GM12801 (cell line): ENCODE data around the gene POR.

ENCODE experiments used
- TF ChIP-seq, protein P1 (sequence below): IDR thresholded peaks from one replicate; pipeline ENCODE4 v1.5.1; 2011; ENCODE audit warnings: control low read depth; ENCODE audit not compliant: insufficient read length; ENCODE audit errors: extremely low read depth

Gene POR

DNA sequence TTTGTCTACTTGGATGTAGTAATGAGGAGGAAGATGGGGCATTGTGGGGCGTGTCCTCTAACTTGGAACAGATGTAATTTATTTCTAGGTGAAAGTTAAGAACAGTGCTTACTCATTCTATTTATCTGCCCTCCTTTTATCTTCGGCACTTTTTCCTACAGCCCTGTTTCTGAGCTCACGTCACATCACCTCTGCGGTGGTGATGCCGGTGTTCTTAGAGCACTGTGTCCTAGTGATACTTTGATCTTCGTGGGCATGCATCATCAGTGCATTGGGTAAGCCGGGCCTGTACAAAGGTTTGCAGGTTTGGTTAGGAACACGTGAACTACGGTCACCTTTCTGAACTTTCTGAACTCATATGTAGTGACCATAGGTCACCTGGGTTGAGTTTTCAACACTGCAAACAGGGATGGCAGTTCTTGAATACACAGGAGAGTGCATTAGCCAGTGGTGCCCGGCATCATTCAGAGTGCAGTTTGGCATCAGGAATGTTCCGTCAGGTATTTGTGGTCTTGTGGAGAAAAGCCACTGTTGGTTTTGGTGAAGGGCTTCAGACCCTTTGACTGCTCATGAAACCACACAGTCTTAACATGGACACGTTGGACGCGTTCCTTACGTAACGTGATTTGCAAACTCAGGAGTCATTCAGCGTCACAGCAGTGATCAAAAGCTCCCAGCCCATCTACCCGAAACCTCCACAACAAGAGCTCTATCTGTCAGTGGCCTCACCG, 5.6 kb downstream of the POR start:
- TF ChIP-seq, protein P1, sequence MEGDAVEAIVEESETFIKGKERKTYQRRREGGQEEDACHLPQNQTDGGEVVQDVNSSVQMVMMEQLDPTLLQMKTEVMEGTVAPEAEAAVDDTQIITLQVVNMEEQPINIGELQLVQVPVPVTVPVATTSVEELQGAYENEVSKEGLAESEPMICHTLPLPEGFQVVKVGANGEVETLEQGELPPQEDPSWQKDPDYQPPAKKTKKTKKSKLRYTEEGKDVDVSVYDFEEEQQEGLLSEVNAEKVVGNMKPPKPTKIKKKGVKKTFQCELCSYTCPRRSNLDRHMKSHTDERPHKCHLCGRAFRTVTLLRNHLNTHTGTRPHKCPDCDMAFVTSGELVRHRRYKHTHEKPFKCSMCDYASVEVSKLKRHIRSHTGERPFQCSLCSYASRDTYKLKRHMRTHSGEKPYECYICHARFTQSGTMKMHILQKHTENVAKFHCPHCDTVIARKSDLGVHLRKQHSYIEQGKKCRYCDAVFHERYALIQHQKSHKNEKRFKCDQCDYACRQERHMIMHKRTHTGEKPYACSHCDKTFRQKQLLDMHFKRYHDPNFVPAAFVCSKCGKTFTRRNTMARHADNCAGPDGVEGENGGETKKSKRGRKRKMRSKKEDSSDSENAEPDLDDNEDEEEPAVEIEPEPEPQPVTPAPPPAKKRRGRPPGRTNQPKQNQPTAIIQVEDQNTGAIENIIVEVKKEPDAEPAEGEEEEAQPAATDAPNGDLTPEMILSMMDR: no peak

DNA sequence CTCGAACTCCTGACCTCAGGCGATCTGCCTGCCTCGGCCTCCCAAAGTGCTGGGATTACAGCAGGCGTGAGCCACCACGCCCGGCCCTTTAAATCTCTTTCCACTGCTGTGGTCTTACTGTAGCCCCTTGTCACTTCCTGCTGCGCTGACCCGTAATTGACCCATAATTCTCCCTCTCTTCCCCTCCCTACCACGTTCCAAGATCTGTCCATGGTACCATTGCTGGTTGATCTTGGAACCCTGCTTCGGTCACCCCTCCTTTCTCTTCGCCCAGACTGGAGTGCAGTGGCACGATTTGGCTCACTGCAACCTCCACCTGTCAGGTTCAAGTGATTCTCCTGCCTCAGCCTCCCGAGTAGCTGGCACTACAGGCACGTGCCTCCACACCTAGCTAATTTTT, 6.5 kb downstream of the POR start:
- TF ChIP-seq, protein P1: no peak

DNA sequence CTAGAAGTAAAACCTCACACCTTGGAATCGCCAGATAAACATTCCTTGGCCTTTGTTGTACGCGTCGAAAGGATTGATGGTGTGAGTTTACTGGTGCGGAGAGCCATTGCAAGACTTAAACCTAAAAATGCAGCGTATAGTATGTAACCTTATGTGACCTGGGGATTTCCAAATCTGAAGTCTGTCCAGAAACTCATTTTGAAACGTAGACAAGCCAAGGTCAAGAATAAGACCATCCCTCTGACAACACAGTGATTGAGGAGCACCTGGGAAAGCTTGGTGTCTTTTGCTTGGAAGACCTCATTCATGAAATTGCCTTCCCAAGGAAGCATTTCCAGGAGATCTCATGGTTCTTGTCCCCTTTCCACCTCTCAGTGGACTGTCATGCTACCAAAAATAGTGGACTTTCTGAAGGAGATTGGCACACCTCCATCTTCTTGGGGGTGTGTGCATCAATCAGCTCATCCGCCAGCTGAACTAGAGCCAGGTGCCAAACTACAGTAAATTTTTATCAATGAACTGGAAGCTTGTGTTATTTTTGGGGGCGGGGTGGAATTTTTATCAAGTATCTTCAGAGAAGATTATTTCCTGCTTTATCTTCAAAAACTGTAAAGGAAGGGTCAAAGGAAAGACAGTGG, 8.1 kb downstream of the POR start:
- TF ChIP-seq, protein P1: no peak

DNA sequence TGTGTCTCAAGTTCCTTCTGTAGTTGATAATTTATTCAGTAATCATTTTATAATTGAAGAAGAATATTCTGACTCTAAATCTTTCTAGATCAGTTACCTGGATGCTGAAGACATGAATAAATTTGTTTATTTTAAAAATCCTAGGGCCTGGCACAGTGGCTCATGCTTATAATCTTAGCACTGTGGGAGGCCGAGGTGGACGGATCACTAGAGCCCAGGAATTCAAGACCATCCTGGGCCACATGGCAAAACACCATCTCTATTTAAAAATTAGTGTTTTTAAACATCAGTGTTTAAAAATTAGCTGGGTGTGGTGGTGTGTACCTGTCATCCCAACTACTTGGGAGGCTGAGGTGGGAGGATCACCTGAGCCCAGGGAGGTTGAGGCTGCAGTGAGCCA, 9.3 kb downstream of the POR start:
- TF ChIP-seq, protein P1: no peak

DNA sequence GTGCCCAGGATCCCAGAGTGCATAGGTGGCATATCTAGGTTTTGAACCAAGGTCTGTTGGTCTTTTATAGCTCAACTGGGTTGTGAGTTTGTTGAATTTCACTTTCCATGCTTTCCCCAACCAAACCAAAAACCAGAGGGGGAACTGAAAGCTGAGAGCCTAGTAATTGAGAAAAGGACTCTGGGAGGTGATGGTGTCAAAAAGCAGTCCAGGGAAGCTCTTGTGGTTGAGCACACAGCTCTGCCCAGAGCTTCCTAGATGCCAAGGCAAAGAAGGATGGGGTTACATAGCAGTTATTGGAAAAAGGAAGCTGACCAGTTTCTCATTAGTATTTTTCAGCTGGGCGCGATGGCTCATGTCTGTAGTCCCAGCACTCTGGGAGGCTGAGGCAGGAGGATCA, 9.9 kb downstream of the POR start:
- TF ChIP-seq, protein P1: no peak

DNA sequence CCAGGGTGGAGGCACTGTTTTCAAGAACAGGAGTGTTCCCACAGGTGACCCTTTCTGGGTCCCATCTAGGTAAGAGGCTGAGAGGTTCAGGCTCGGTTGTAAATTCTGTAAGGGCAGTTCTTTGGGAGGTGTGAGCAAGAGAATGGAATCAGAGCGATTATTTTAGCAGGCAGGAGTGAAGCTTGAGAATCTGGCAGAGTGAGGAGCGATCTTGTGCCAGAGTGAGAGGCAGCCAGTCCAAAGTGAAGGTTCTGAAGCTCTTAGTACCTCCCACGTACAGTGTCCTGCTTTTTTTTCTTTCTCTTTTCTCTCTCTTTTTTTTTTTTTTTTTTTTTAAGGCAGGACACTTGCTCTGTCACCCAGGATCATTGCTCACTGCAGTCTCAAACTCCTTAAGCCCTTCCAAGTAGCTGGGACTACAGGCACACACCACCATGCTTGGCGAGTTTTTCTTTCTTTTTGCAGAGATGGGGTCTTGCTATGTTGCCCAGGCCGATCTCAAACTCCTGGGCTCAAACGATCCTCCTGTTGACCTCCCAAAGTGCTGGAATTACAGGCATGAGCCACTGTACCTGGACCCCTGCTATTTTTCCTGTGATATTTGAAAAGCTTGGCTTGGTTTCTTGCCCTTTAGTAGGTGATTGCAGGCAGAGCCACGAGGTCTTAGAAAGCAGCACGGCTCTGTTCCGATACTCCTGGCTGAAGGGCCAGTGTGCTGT, 10.9 kb downstream of the POR start:
- TF ChIP-seq, protein P1: no peak

DNA sequence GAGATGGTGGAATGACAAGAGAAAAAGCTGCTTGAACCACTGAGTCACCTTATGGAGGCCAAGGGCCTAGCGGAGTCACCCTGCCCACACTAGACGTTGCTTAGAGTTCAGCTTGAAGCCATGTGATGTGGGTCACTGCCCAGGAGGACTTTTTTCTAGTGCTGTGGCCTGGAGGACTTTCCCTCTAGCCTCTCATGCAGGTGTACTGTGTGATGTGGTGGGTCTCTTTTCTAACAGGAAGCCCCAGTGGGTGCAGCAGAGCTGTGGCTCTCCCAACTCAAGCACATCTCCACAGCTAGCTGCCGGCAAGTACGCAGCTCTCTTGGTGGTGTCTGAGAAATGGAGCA, 13.6 kb downstream of the POR start:
- TF ChIP-seq, protein P1: no peak
